HEK293T (cell line): Measurements from ENCODE around the gene FAM217B.

Source experiments
- ARNT ChIP-seq: fragments of 450-650 bp; IDR thresholded peaks from 2 replicates; pipeline ENCODE4 v1.6.1; 2017; ENCODE audit warnings: mild to moderate bottlenecking
- BHLHE40 ChIP-seq: fragments of 450-650 bp; IDR thresholded peaks from 2 replicates; pipeline ENCODE4 v1.6.1; 2016; ENCODE audit warnings: mild to moderate bottlenecking, moderate library complexity, borderline replicate concordance
- FOXA1 ChIP-seq: fragments of 450-650 bp; IDR thresholded peaks from 2 replicates; pipeline ENCODE4 v1.6.1; 2016; ENCODE audit warnings: mild to moderate bottlenecking
- FOXM1 ChIP-seq: fragments of 450-650 bp; IDR thresholded peaks from 2 replicates; pipeline ENCODE4 v1.6.1; 2017; ENCODE audit warnings: mild to moderate bottlenecking, borderline replicate concordance
- HDGF ChIP-seq: fragments of 450-650 bp; IDR thresholded peaks from 2 replicates; pipeline ENCODE4 v1.6.1; 2017; ENCODE audit warnings: antibody characterized with exemption, borderline replicate concordance
- L3MBTL2 ChIP-seq: fragments of 450-650 bp; conservative IDR thresholded peaks from 2 replicates; pipeline ENCODE4 v1.6.1; 2016; ENCODE audit warnings: mild to moderate bottlenecking
- LEF1 ChIP-seq: fragments of 450-650 bp; IDR thresholded peaks from 2 replicates; pipeline ENCODE4 v1.6.1; 2017; ENCODE audit warnings: mild to moderate bottlenecking, borderline replicate concordance
- NFRKB ChIP-seq: fragments of 450-650 bp; IDR thresholded peaks from 2 replicates; pipeline ENCODE4 v1.6.1; 2016; ENCODE audit warnings: mild to moderate bottlenecking, moderate library complexity
- SP1 ChIP-seq: fragments of 450-650 bp; IDR thresholded peaks from 2 replicates; pipeline ENCODE4 v1.6.1; 2017
- SUZ12 ChIP-seq: fragments of 450-650 bp; IDR thresholded peaks from 2 replicates; pipeline ENCODE4 v1.6.1; 2016; ENCODE audit warnings: mild to moderate bottlenecking
- TARDBP ChIP-seq: fragments of 450-650 bp; IDR thresholded peaks from 2 replicates; pipeline ENCODE4 v1.6.1; 2016
- TF ChIP-seq, protein P1 (sequence below): fragments of 450-650 bp; IDR thresholded peaks from 2 replicates; pipeline ENCODE4 v1.6.1; 2016

DNA sequence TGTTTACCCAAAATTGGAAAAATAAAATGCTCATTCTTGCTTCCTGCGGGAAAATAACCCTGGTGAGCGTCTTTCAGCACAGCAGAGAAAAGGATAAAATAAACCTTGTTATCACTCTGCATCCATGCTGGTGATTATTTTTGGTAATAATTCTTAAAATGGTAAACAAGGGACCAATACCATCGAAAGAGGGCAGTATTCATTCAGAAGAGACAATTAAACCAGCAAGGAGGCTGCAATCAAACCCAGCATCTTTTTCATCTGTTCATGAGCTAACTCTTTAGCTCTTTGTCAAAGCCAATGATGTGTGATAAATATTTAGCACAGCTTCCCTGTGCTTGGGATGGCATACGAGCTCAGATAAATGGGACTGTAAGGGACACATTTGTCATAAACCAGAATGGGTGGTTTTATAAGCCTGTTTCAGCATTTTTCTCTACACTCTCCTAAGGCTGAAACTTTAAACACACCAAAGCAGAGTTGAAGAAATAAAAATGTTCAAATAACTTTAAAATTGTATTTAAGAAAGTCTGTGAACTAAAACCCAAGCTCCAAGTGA is 52.4 kb downstream of the FAM217B start:
- TF ChIP-seq NFRKB (no peak), SP1 (no peak), L3MBTL2 (no peak), SUZ12 (no peak), BHLHE40 (no peak), ARNT (no peak), LEF1 (no peak), FOXA1 (no peak), FOXM1 (no peak), TARDBP (no peak), HDGF (no peak)
- TF ChIP-seq, protein P1, sequence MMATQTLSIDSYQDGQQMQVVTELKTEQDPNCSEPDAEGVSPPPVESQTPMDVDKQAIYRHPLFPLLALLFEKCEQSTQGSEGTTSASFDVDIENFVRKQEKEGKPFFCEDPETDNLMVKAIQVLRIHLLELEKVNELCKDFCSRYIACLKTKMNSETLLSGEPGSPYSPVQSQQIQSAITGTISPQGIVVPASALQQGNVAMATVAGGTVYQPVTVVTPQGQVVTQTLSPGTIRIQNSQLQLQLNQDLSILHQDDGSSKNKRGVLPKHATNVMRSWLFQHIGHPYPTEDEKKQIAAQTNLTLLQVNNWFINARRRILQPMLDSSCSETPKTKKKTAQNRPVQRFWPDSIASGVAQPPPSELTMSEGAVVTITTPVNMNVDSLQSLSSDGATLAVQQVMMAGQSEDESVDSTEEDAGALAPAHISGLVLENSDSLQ, result no peak
